Subcutaneous adipose tissue (tissue), 4 donors: ENCODE measurements around the gene ZNF253. TPM values are rescaled to one million over a fixed set of nuclear protein-coding genes. Genes with fewer than 3 reads are reported as not detected.

Experiments
- total RNA-seq, 4 donors: library from RNA; depleted of rRNA; stranded (reverse); fragments of >200 nt; gene quantifications; one replicate each; pipeline ENCODE4 v1.1.0, GENCODE V29; 2016
- TF ChIP-seq, protein P1 (sequence below): fragments of 450-650 bp; IDR thresholded peaks from one replicate; pipeline ENCODE4 v1.5.1; 2016; ENCODE audit warnings: low read depth, mild to moderate bottlenecking, control low read depth, antibody characterized with exemption, moderate library complexity

The ZNF253 gene
- total RNA-seq, 4 donors from 2014 or later = 6.8 to 9.1 (median 8.8) TPM

- TF ChIP-seq, protein P1, sequence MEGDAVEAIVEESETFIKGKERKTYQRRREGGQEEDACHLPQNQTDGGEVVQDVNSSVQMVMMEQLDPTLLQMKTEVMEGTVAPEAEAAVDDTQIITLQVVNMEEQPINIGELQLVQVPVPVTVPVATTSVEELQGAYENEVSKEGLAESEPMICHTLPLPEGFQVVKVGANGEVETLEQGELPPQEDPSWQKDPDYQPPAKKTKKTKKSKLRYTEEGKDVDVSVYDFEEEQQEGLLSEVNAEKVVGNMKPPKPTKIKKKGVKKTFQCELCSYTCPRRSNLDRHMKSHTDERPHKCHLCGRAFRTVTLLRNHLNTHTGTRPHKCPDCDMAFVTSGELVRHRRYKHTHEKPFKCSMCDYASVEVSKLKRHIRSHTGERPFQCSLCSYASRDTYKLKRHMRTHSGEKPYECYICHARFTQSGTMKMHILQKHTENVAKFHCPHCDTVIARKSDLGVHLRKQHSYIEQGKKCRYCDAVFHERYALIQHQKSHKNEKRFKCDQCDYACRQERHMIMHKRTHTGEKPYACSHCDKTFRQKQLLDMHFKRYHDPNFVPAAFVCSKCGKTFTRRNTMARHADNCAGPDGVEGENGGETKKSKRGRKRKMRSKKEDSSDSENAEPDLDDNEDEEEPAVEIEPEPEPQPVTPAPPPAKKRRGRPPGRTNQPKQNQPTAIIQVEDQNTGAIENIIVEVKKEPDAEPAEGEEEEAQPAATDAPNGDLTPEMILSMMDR = no peak
Measured at GRCh38 chr19:19914596-19914995, 48.9 kb downstream of the ZNF253 start.

GRCh38 chr19:19937403-19937802, 71.7 kb downstream of the ZNF253 start:
- TF ChIP-seq, protein P1 = no peak

DNA sequence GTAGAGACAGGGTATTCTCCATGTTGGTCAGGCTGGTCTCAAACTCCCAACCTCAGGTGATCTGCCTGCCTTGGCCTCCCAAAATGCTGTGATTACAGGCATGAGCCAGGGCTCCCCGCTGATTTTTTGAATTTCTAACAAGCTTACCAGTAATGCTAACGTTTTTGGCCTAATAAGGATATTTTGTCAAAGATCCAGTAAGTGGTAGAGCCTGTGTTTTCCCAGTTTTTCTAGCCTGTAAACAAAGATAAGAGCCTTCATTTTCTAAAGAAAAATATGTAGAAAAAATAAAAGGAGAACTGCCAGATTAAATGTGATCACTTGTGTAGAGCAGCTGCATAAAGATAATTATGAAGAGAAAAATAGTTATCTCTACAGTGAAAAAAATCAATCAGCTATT, 72.8 kb downstream of the ZNF253 start:
- TF ChIP-seq, protein P1 = no peak

- TF ChIP-seq, protein P1 = no peak
Measured at GRCh38 chr19:19943848-19944582, 78.3 kb downstream of the ZNF253 start.

Other genes with a start within 250 kb of the ZNF253 start
- 1 to 10 TPM; 1.6 to 4.0 (median 2.4) TPM for gene PBX4, start 247.2 kb upstream of the ZNF253 start, total RNA-seq
- 1 to 10 TPM in 3 of 4 donors, under 1 TPM in 1; 0.65 to 8.8 (median 3.0) TPM for gene LPAR2, start 237.7 kb upstream of the ZNF253 start, total RNA-seq
- gene GMIP, start 222.2 kb upstream of the ZNF253 start, total RNA-seq = 10 to 100 TPM in 3 of 4 donors, 1 to 10 TPM in 1; 5.2 to 18.9 (median 16.5) TPM
- gene ATP13A1, start 202.2 kb upstream of the ZNF253 start, total RNA-seq = 100 to 1,000 TPM in 3 of 4 donors, 10 to 100 TPM in 1; 33.4 to 272 (median 109) TPM
- gene ZNF101, start 197.0 kb upstream of the ZNF253 start, total RNA-seq = 10 to 100 TPM in 1 of 4 donors, 1 to 10 TPM in 3; 4.5 to 11.6 (median 5.6) TPM
- 1 to 10 TPM; 5.7 to 9.6 (median 8.2) TPM for gene ZNF14, start 132.8 kb upstream of the ZNF253 start, total RNA-seq
- gene ZNF506, start 44.1 kb upstream of the ZNF253 start, total RNA-seq = 10 to 100 TPM; 31.4 to 39.0 (median 36.7) TPM
- gene ZNF93, start 35.1 kb downstream of the ZNF253 start, total RNA-seq = 1 to 10 TPM; 5.1 to 5.8 (median 5.6) TPM
- 1 to 10 TPM; 2.4 to 5.4 (median 3.9) TPM for gene ZNF682, start 173.6 kb downstream of the ZNF253 start, total RNA-seq
- 1 to 10 TPM; 1.1 to 2.4 (median 2.1) TPM for gene ZNF90, start 212.1 kb downstream of the ZNF253 start, total RNA-seq